Myocyte (in vitro differentiated cells): Measurements from ENCODE around the gene EFNB2. TPM values are rescaled to one million over a fixed set of nuclear protein-coding genes. Genes with fewer than 3 reads are reported as not detected.

Experiments used
- DNase-seq: peaks from one replicate; pipeline ENCODE4 v3.0.0-alpha.2; 2012; ENCODE audit warnings: low read depth
- total RNA-seq: library from RNA; depleted of rRNA; stranded (reverse); fragments of >200 nt; gene quantifications from 2 replicates; pipeline ENCODE4 v1.2.3, GENCODE V29; 2014

Gene EFNB2
- total RNA-seq, 1 donor from 2014 or later = 4.8 TPM

DNA sequence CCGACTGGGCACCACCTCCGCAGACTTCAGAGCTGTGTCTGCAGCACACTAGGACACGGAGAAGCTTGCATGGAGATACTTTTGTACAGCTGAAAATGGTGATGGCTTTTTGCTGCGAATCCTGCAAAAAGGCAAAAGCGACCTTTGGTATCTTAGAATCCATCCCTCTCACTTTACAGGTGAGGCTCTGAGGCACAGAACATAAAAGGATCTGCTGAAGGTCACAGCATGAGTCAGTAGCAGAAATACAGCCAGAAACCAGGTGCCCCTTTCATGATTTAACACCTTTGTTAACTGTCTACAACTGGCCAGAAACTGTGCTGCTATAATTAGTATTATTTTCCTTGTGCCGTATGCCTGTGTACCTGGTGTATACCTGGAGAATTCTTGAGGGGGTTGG is 48.3 kb downstream of the EFNB2 start:
- DNase-seq = no peak

DNA sequence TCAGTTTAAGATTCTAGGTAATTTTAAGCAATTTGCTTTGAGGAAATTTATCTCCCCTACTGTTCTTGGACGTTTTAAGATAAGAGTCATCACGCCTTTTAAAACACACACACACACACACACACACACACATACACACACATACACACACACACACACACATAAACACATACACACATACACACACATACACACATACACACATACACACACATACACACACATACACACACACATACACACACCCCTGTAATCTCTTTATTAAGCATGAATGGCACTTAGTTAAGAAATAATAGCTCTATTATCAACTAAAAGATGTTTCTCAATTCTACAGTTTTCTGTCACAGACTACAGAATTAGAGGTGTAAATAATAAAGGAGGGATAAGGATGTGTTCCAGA is 49.2 kb downstream of the EFNB2 start:
- DNase-seq = no peak

DNA sequence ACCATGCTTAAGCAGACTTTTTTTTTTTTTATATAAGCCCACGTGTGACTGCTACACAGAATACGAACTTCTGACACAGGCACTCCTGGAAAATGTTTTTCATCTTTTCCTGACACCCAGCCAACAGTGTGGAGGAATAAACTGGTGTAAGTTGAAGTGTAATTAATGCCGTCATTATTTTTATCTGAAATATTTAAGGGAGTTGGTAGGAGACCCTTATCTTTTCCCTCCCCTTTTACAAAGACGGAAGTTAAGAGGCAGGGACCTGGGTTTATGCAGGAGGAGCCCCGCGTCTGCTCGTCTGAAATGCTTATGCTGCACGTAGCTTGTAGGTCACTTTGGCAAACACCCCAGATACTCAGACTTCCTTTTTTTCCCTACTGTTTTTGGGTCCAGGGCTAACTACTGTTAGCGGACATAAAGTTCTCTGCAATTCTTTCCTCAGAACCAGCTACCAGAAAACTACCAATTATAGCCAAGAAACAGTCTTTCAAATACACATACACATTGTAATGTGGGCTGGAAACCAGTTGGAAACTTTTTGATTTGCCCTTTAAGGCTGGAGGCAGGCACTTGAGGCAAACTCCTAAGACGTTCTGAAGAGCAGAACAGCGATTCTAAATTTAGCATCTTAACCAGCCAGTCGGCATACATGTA is 50.8 kb downstream of the EFNB2 start:
- DNase-seq = no peak

GRCh38 chr13:106484084-106484483 is 51.4 kb downstream of the EFNB2 start:
- DNase-seq = peak; percentile 66

DNA sequence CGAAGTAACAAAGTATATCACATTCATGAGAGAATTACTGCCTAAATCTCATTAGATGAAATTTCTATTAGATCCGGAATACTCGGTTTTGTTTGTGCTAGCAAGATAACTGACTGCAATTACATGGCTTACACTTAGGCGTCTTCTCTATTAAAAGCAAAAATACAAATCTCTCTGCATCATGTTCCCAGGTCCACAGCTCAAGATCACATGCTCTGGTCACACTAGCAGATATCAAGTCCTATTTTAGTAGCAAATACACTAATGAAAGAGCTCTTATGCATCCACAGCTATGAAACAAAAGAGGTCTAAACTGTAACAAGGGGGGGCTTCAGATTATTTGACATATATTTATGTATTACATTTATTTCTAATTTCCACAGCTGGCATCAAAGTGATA is 53.5 kb downstream of the EFNB2 start:
- DNase-seq = no peak

DNA sequence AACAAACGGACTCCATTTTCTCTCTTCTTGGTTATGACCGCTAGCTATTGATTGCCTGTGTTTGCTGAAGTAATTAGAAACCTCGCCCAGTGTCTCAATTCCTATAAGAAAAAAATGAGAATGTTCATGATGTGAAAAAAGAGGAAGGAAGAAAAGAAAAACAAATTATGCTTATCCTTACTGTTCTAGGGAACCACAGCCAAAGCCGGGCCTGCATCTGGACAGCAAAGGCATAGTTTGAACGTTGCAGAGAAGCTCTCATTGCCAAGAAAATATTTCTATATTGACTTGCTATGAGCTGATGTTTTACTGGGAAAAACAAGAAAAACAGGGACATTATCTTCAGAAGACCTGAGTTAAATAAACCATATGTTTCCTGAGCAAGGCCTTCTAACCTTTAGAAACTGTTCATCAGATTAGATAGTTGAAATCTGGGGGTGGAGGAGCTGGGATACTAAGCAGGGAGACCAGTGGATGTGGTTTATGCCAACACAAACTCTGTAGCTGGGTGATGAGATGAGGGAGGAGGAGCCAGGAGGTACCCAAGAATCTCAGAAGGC is 55.0 kb downstream of the EFNB2 start:
- DNase-seq = no peak

- no peak for DNase-seq
Observed at GRCh38 chr13:106479929-106480328, 55.5 kb downstream of the EFNB2 start.

DNA sequence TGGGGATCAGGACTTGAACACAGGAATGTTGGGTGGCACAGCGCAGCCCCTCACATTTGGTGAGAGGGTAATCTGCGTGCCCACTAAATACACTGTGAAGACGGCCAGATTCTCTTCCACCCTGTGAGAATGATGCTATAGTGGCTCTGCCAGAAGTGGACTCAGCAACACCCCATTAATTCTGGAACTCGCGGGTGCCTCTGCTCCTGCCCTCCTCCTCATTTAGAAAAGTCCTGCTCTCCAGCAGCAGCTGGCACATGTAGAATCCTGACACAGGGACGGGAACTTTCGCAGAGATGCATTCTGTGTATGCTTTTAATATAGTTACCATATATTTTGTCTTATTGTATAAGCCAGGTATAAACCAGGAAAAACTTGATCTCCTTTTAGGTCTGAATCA is 57.3 kb downstream of the EFNB2 start:
- no peak for DNase-seq

- DNase-seq = no peak
Observed at GRCh38 chr13:106477303-106477702, 58.2 kb downstream of the EFNB2 start.

DNA sequence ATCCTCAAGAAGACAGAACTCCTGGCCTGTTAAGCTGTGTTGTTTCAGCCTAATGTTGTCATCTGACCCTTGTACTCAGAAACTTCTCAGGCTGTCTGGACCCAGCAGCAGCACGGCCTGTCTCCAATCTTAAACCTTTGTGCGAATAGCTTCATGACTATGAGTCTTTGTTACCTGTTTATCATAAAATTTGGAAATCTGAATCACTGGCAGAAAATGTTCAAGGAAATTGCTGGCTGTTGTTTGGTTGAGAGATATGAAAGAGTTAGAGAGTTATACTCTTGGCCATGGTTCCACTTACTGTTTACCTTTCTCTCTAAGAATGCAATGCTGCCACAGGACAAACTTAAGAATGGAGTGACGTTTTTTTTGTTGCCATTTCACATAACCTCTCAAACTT is 59.6 kb downstream of the EFNB2 start:
- DNase-seq = no peak

DNA sequence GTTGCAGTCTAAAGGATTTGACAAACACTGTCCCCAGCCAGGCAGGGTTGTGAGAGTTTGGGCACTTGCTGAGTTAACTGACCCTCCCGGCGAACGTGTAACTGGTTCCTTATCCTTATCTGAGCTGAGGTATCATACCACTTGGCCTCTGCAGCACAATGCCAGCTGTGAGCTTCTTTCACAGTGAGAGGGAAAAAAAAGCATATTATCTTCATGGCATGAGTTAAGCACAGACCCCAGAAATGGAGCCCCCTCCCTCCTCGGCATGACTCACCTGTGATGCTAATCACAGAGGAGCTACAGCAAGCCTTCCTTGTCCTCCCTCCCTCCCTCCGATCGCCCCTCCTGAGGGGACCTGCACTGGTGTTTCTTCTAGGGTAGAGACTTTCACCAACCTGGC is 60.5 kb downstream of the EFNB2 start:
- DNase-seq = no peak

GRCh38 chr13:106473154-106473553 is 62.3 kb downstream of the EFNB2 start:
- DNase-seq = no peak

- no peak for DNase-seq
Observed at GRCh38 chr13:106472621-106473020, 62.8 kb downstream of the EFNB2 start.

- DNase-seq = peak; percentile 82
Observed at GRCh38 chr13:106471957-106472543, 63.4 kb downstream of the EFNB2 start.

- DNase-seq = no peak
Observed at GRCh38 chr13:106470576-106470975, 64.9 kb downstream of the EFNB2 start.

- no peak for DNase-seq
Observed at GRCh38 chr13:106468744-106469590, 66.5 kb downstream of the EFNB2 start.

DNA sequence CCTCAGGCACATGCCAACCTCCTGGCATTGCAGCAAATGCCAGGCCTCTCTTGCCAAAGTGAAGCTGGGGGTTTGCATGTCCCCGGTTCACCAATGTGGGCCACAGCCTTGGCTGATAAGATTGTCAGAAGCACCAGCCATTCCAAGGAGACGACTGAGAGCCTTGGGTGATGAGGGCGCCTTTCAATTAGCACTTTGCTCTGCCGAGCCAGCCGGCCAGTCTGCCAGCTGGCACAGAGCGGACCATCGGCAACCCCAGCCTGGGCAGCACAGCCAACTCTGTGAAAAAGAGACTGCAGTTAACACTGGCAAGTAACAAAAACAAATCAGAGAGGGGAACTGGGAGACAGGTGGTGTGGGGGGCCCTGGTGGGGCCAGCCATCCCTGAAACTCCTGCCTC is 67.3 kb downstream of the EFNB2 start:
- DNase-seq = no peak

- DNase-seq = no peak
Observed at GRCh38 chr13:106467427-106468122, 67.9 kb downstream of the EFNB2 start.

GRCh38 chr13:106466691-106467426 is 68.6 kb downstream of the EFNB2 start:
- no peak for DNase-seq

- DNase-seq = peak; percentile 85
Observed at GRCh38 chr13:106464076-106464475, 71.4 kb downstream of the EFNB2 start.

DNA sequence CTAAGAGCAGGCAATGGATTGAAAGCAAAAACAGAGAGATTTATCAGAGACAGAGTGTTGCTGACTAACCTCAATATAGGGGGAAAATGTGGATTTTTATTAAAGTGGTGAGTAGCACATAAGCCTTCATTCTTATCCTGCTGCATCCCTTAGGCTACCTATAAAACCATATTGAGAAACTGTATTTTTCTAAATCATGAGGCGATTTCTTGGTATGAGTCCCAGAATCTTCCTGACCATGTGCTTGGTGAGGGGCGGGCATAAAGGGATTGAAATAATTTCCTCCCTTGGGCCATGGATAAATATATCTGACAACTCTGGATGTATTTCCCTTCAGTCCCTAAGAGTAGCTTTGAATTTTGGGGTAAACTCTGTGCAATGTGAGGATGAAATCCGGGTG is 72.8 kb downstream of the EFNB2 start:
- DNase-seq = no peak
